Activated T-helper 1 cell treated with anti-CD3 and anti-CD28 coated beads, Interleukin-12 subunit alpha, Interleukin-12 subunit beta, Interleukin-2, Interleukin-4 antibody, amounts not matched to agents 30 ng/mL and 10 ng/mL and 1 ng/mL, durations not matched to agents 14 hours and 24 hours and 36 hours (primary cell): ENCODE results near the gene NELL1. TPM values are rescaled to one million over a fixed set of nuclear protein-coding genes. Genes with fewer than 3 reads are reported as not detected.
A peak's percentile ranks its signal among the peaks of the same experiment; 100 is the strongest.

ENCODE experiments used
- DNase-seq: peaks from one replicate; pipeline ENCODE4 v3.0.0; 2021; ENCODE audit warnings: low spot score
- H3K27ac Mint-ChIP-seq: one replicate; pipeline ENCODE4 v1.8.0; 2021; ENCODE audit warnings: mild to moderate bottlenecking, mixed read lengths
- H3K27me3 Mint-ChIP-seq: one replicate; pipeline ENCODE4 v1.8.0; 2022; ENCODE audit warnings: mild to moderate bottlenecking, moderate library complexity, mixed read lengths; ENCODE audit not compliant: insufficient read depth
- H3K36me3 Mint-ChIP-seq: one replicate; pipeline ENCODE4 v1.8.0; 2021; ENCODE audit warnings: low read depth, mixed read lengths
- H3K4me1 Mint-ChIP-seq: one replicate; pipeline ENCODE4 v1.8.0; 2021; ENCODE audit warnings: low read depth, mixed read lengths
- H3K4me3 Mint-ChIP-seq: one replicate; pipeline ENCODE4 v1.8.0; 2021; ENCODE audit warnings: mild to moderate bottlenecking, moderate library complexity, mixed read lengths
- H3K9me3 Mint-ChIP-seq: one replicate; pipeline ENCODE4 v1.8.0; 2021; ENCODE audit warnings: mixed read lengths
- intact Hi-C: fragments of 100-400 bp; cut with micrococcal nuclease; formaldehyde crosslinking; loops from one replicate; pipeline ENCODE4 v1.15.1; 2024
- total RNA-seq: library from RNA; stranded (reverse); gene quantifications from 2 replicates; pipeline ENCODE4 v1.2.3, GENCODE V29; 2022

NELL1 gene
- total RNA-seq, 1 donor from 2014 or later = not detected

DNA sequence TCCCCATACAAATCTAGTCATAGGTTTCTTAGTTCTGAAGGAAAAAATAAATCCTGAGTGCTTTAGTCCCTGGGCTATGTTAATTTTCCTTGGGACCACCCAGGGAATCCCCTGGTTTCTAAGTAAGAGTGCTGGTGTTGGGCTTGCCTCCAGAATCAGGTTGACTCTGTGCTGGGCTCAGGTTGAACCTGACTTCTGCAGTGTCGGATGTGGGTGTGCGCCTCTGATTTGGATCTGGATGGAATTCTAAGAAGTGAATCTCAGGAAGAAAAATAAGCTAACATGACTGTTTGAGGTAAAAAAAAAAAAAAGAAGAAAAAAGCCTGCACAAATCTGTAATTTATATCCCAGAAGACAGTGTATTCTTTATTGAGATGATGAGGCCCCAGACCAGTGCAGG, 29.0 kb upstream of the NELL1 start:
- H3K27me3 Mint-ChIP-seq = peaks cover 8% of the 10 kb centered on the region
- no peak overlapping the region for H3K27ac Mint-ChIP-seq
- no peak for DNase-seq
- no peaks in the 10 kb centered on the region for H3K9me3 Mint-ChIP-seq
- no peak overlapping the region for H3K4me3 Mint-ChIP-seq
- H3K4me1 Mint-ChIP-seq = no peaks in the 10 kb centered on the region
- H3K36me3 Mint-ChIP-seq = no peaks in the 10 kb centered on the region
- intact Hi-C loops = no loop called here

DNA sequence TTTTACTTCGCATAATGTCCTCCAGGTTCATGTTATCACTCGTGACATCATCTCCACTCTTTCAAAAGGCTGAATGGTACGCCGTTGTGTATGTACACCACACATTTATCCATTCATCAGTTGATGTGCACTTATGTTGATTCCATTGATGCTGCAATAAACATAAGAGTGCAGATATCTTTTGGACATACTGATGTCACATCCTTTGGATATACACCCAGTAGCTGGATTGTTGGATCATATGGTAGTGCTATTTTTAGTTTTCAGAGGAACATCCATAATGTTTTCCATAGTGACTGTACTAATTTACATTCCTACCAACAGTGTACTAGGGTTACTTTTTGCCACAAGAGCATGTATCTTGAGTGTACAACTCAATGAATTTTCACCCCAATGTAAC, 25.0 kb upstream of the NELL1 start:
- Mint-ChIP-seq H3K27me3 (peaks cover 10% of the 10 kb centered on the region), H3K4me1 (no peaks in the 10 kb centered on the region), H3K36me3 (no peaks in the 10 kb centered on the region), H3K9me3 (no peaks in the 10 kb centered on the region), H3K4me3 (no peak overlapping the region), H3K27ac (no peak overlapping the region)
- no peak for DNase-seq
- intact Hi-C loops = no loop called here

- peaks cover 2% of the 10 kb centered on the region for H3K27me3 Mint-ChIP-seq
- no peak overlapping the region for H3K4me3 Mint-ChIP-seq
- intact Hi-C loops = loop anchor here (2.0 kb wide), 2 partner anchors 25 to 227 kb away; no protein-coding TSS in a partner anchor
These were observed 21.3 kb upstream of the NELL1 start for GRCh38 chr11:20647976-20648565.

DNA sequence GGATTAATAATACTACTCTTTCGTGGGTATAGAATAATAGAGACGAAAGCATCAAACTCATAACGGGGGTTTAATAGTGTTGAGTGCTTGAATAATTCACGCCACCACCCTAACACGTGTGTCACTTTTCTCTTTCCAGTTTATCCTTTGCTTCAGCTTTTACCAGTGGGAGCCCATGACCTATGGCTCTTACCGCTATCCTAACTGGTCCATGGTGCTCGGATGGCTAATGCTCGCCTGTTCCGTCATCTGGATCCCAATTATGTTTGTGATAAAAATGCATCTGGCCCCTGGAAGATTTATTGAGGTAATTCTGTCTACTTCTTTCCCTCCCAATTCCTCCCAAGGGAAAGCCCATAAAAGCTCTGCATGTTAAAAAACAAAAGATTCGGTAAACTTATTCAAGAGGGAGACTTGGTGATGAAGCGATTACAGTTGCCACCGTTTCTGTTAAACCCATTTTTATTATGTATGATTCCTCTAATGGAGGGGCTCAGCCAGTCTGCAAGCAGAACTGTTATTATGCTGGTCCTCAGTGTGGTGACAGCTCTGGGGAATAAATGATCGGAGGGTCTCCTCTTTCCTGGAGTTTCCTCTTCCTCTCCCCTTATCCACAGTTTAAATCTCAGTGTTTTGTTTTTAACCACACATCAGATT, 17.1 kb upstream of the NELL1 start:
- DNase-seq = no peak
- no peaks in the 10 kb centered on the region for H3K9me3 Mint-ChIP-seq
- no peak overlapping the region for H3K4me3 Mint-ChIP-seq
- no peak overlapping the region for H3K27ac Mint-ChIP-seq
- no peaks in the 10 kb centered on the region for H3K36me3 Mint-ChIP-seq
- no peaks in the 10 kb centered on the region for H3K4me1 Mint-ChIP-seq
- peaks cover 4% of the 10 kb centered on the region for H3K27me3 Mint-ChIP-seq
- intact Hi-C loops = no loop called here

More at GRCh38 chr11:20647976-20648565, 21.3 kb upstream of the NELL1 start:
- Mint-ChIP-seq H3K27ac (no peak overlapping the region), H3K36me3 (no peaks in the 10 kb centered on the region), H3K9me3 (no peaks in the 10 kb centered on the region), H3K4me1 (no peaks in the 10 kb centered on the region)
- DNase-seq = peak; percentile 6

- Mint-ChIP-seq H3K36me3 (no peaks in the 10 kb centered on the region), H3K27ac (no peak overlapping the region), H3K27me3 (peaks cover 2% of the 10 kb centered on the region), H3K4me1 (no peaks in the 10 kb centered on the region), H3K4me3 (no peak overlapping the region), H3K9me3 (no peaks in the 10 kb centered on the region)
- DNase-seq = no peak
- intact Hi-C loops = no loop called here
These were observed 15.3 kb upstream of the NELL1 start for GRCh38 chr11:20654038-20654437.

DNA sequence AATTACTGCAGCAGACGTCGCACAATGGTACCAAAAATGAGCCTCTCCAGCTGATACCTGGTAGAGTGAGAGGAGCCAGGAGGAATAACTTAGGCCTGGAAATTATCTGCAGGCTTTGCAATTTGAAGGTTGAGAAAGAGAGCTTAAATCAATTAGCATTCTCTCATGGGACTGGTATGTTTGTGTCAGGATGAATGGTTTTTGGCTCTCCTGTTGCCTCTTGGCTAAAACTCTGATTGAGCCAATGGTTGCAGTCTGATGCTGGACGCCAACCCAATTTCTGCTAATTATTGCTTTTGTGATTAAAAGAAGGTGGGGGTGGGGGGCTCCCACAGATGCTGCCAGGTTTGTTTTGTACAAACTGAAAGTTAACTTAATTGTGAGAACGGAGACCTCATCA, 12.5 kb upstream of the NELL1 start:
- Mint-ChIP-seq H3K4me3 (no peak overlapping the region), H3K4me1 (no peaks in the 10 kb centered on the region), H3K9me3 (no peaks in the 10 kb centered on the region), H3K36me3 (no peaks in the 10 kb centered on the region), H3K27ac (no peak overlapping the region), H3K27me3 (peaks cover 2% of the 10 kb centered on the region)
- intact Hi-C loops = no loop called here
- no peak for DNase-seq

- intact Hi-C loops = no loop called here
- Mint-ChIP-seq H3K27me3 (peaks cover 2% of the 10 kb centered on the region), H3K36me3 (no peaks in the 10 kb centered on the region), H3K27ac (no peak overlapping the region), H3K4me3 (no peak overlapping the region), H3K4me1 (no peaks in the 10 kb centered on the region), H3K9me3 (peaks cover 3% of the 10 kb centered on the region)
- DNase-seq = no peak
These were observed 11.3 kb upstream of the NELL1 start for GRCh38 chr11:20658135-20658534.

- Mint-ChIP-seq H3K9me3 (peaks cover 3% of the 10 kb centered on the region), H3K4me1 (no peaks in the 10 kb centered on the region), H3K27ac (no peak overlapping the region), H3K36me3 (no peaks in the 10 kb centered on the region), H3K27me3 (peaks cover 2% of the 10 kb centered on the region), H3K4me3 (no peak overlapping the region)
- intact Hi-C loops = no loop called here
- DNase-seq = no peak
These were observed 7.9 kb upstream of the NELL1 start for GRCh38 chr11:20661445-20661844.

DNA sequence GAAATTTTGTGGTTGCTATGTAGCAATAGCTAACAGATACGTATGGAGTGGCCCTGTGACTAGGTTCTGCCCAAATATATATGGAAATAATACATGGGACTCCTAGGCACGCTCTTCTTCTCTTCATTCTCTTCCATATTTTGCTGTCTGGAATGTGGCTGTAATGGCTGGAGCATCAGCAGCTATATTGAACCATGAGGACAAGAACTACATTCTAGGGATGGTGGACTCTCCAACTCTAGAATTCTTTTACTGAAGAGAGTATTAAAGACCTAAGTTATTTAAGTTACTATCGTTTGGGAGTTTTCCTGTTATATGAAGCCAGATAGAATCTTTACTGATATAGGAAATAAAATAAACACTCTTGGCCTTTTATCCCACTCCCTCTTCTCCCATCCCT, 7.5 kb upstream of the NELL1 start:
- DNase-seq = no peak
- Mint-ChIP-seq H3K36me3 (no peaks in the 10 kb centered on the region), H3K9me3 (peaks cover 3% of the 10 kb centered on the region), H3K4me3 (no peak overlapping the region), H3K27me3 (peaks cover 6% of the 10 kb centered on the region), H3K27ac (no peak overlapping the region), H3K4me1 (no peaks in the 10 kb centered on the region)
- intact Hi-C loops = no loop called here

DNA sequence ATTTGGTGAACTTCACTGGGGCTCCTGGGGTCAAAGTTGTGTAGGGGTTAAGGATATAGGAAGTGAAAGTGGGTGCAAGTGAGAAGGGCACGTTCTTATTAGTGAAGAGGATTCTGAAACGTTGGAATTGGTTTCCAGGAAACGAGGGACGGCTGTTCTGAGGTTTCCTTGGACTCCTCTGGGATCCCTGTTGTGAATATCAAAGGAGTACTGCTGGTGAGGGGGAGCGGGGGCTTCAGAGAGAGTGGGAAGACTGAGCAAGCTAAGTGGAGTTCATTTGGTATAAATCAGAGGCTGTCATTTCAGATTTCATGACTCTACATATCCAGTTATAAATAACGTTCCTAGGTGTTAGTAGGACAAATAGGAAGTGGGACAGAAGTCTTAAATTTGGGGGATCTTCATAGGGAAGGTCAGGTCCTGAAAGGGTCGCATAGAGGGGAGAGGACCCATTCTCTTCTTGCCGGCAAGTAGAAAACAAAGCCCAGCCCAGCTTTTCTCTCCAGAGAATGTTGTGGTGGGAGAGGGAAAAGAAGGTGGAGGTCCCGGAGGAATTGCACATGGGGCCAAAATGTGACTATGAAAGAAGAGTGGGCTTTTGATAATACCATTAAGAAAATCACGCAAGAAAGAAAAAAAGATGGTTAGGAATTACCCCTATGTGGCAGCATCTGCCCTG, 1.1 kb upstream of the NELL1 start:
- Mint-ChIP-seq H3K36me3 (peaks cover 3% of the 10 kb centered on the region), H3K4me1 (no peaks in the 10 kb centered on the region), H3K4me3 (no peak overlapping the region), H3K27ac (no peak overlapping the region), H3K27me3 (peaks cover 60% of the 10 kb centered on the region), H3K9me3 (no peaks in the 10 kb centered on the region)
- intact Hi-C loops = no loop called here
- no peak for DNase-seq

- Mint-ChIP-seq H3K27me3 (peaks cover 60% of the 10 kb centered on the region), H3K36me3 (peaks cover 3% of the 10 kb centered on the region), H3K4me3 (no peak overlapping the region), H3K27ac (no peak overlapping the region), H3K4me1 (no peaks in the 10 kb centered on the region), H3K9me3 (no peaks in the 10 kb centered on the region)
- intact Hi-C loops = loop anchor here (5.0 kb wide), 2 partner anchors 68 to 508 kb away; partner anchors contain the start of gene DBX1
- DNase-seq = no peak
These were observed 666 bp downstream of the NELL1 start for GRCh38 chr11:20669820-20670684.

DNA sequence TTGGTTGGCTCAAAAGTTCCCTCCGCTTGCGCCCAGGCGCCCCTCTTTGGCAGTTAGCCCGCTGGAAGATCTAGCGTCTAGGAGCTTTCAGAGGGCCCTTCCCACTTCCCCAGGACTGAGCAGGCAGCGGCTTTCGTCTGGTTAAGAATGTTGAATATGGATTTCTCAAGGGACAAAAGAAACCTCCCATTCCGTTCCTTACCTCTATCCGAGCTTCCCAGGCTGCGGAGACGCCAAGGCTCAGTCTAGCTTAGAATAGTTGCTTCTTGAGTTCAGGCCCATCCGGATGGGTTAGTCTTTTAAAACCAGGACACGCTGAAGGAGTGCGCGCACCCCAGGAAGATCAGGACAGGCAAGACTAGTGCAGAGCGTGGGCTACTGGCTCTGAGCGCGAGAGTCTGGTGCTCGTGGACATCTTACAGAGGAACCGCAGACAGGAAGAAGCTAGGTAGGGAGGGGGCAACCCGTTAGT, 1.6 kb downstream of the NELL1 start:
- Mint-ChIP-seq H3K4me1 (no peaks in the 10 kb centered on the region), H3K9me3 (no peaks in the 10 kb centered on the region), H3K4me3 (no peak overlapping the region), H3K36me3 (peaks cover 3% of the 10 kb centered on the region), H3K27me3 (peaks cover 60% of the 10 kb centered on the region), H3K27ac (no peak overlapping the region)
- intact Hi-C loops = loop anchor here (5.0 kb wide), 2 partner anchors 69 to 509 kb away; partner anchors contain the start of gene DBX1
- DNase-seq = no peak
